ENCODE results near the gene ANKH. TPM values are rescaled to one million over a fixed set of nuclear protein-coding genes. Genes with fewer than 3 reads are reported as not detected.
"Not testable (repeated sequence)": the region's sequence is repeated elsewhere in the genome, so short reads cannot be mapped to it uniquely, and the experiment has no call there.

Gene ANKH
- total RNA-seq, 1 donor from 2014 or later = 30.9 TPM

GRCh38 chr5:14838396-14839319, 32.9 kb downstream of the ANKH start:
- intact Hi-C loops (cut with DNase I) = no loop called here
- Histone ChIP-seq H3K9me3 (no peaks in the 10 kb centered on the region), H3K4me1 (no peaks in the 10 kb centered on the region), H3K27ac (no peak overlapping the region), H3K4me3 (no peak overlapping the region), H3K36me3 (no peaks in the 10 kb centered on the region), H3K27me3 (no peaks in the 10 kb centered on the region)
- DNase-seq (ENCODE audit: extremely low spot score in 2 of 2) = no peak
- TF ChIP-seq POLR2AphosphoS5 (IDR thresholded peaks at IDR 0.05; ENCODE audit: insufficient read depth in 1 of 2, low read depth in 1 of 2) (no peak), POLR2A (IDR thresholded peaks at IDR 0.05) (no peak)
- TF ChIP-seq, protein P1, sequence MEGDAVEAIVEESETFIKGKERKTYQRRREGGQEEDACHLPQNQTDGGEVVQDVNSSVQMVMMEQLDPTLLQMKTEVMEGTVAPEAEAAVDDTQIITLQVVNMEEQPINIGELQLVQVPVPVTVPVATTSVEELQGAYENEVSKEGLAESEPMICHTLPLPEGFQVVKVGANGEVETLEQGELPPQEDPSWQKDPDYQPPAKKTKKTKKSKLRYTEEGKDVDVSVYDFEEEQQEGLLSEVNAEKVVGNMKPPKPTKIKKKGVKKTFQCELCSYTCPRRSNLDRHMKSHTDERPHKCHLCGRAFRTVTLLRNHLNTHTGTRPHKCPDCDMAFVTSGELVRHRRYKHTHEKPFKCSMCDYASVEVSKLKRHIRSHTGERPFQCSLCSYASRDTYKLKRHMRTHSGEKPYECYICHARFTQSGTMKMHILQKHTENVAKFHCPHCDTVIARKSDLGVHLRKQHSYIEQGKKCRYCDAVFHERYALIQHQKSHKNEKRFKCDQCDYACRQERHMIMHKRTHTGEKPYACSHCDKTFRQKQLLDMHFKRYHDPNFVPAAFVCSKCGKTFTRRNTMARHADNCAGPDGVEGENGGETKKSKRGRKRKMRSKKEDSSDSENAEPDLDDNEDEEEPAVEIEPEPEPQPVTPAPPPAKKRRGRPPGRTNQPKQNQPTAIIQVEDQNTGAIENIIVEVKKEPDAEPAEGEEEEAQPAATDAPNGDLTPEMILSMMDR (IDR thresholded peaks at IDR 0.05) = no peak

DNA sequence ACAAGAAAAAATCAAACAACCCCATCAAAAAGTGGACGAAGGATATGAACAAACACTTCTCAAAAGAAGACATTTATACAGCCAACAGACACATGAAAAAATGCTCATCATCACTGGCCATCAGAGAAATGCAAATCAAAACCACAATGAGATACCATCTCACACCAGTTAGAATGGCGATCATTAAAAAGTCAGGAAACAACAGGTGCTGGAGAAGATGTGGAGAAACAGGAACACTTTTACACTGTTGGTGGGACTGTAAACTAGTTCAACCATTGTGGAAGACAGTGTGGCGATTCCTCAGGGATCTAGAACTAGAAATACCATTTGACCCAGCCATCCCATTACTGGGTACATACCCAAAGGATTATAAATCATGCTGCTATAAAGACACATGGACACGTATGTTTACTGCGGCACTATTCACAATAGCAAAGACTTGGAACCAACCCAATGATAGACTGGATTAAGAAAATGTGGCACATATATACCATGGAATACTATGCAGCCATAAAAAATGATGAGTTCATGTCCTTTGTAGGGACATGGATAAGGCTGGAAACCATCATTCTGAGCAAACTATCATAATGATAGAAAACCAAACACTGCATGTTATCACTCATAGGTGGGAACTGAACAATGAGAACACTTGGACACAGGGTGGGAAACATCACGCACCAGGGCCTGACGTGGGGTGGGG, 34.0 kb downstream of the ANKH start:
- intact Hi-C loops (cut with DNase I) = not testable (repeated sequence)

GRCh38 chr5:14834584-14835550, 36.7 kb downstream of the ANKH start:
- TF ChIP-seq, protein P1 (IDR thresholded peaks at IDR 0.05) = no peak
- TF ChIP-seq POLR2A (IDR thresholded peaks at IDR 0.05) (no peak), POLR2AphosphoS5 (IDR thresholded peaks at IDR 0.05; ENCODE audit: insufficient read depth in 1 of 2, low read depth in 1 of 2) (no peak)
- no peak overlapping the region for H3K4me3 ChIP-seq

More for the DNA sequence above, 34.0 kb downstream of the ANKH start:
- H3K36me3 ChIP-seq; H3K4me3 ChIP-seq; H3K27me3 ChIP-seq; H3K9me3 ChIP-seq; H3K27ac ChIP-seq; H3K4me1 ChIP-seq; DNase-seq (ENCODE audit: extremely low spot score in 2 of 2): not testable (repeated sequence)

DNA sequence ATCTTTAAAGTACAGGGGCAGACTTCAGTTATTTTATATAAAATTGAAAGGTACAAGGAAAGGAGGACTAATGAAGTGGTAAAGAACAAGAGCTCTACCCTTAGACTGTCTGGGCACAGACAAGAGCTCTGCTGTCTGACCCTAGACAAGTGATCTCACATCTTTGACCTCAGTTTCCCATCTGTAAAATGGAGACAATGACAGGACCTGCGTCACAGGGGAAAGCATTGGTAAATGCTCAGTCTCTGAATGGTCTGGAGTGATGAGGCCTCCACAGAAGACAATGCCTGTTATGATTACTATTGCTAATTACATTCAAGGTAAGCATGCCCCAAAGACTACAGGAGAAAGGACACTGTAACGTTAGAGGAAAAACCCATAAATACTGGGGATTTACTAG, 37.5 kb downstream of the ANKH start:
- Histone ChIP-seq H3K9me3 (no peaks in the 10 kb centered on the region), H3K27me3 (no peaks in the 10 kb centered on the region), H3K4me1 (peaks cover 11% of the 10 kb centered on the region), H3K27ac (no peak overlapping the region), H3K4me3 (no peak overlapping the region), H3K36me3 (no peaks in the 10 kb centered on the region)
- intact Hi-C loops (cut with DNase I) = no loop called here
- TF ChIP-seq, protein P1 (IDR thresholded peaks at IDR 0.05) = no peak
- no peak for TF ChIP-seq POLR2A (IDR thresholded peaks at IDR 0.05)
- no peak for DNase-seq (ENCODE audit: extremely low spot score in 2 of 2)

More at GRCh38 chr5:14834584-14835550, 36.7 kb downstream of the ANKH start:
- Histone ChIP-seq H3K9me3 (no peaks in the 10 kb centered on the region), H3K36me3 (no peaks in the 10 kb centered on the region), H3K27me3 (no peaks in the 10 kb centered on the region), H3K27ac (no peak overlapping the region), H3K4me1 (peaks cover 11% of the 10 kb centered on the region)
- intact Hi-C loops (cut with DNase I) = no loop called here
- DNase-seq (ENCODE audit: extremely low spot score in 2 of 2) = no peak

GRCh38 chr5:14831006-14831338, 40.6 kb downstream of the ANKH start:
- Histone ChIP-seq H3K36me3 (no peaks in the 10 kb centered on the region), H3K4me1 (peaks cover 11% of the 10 kb centered on the region), H3K27me3 (no peaks in the 10 kb centered on the region), H3K4me3 (no peak overlapping the region), H3K27ac (no peak overlapping the region), H3K9me3 (no peaks in the 10 kb centered on the region)
- no peak for DNase-seq (ENCODE audit: extremely low spot score in 2 of 2)
- intact Hi-C loops (cut with DNase I) = no loop called here
- no peak for TF ChIP-seq POLR2A (IDR thresholded peaks at IDR 0.05)
- no peak for TF ChIP-seq POLR2AphosphoS5 (IDR thresholded peaks at IDR 0.05; ENCODE audit: insufficient read depth in 1 of 2, low read depth in 1 of 2)
- TF ChIP-seq, protein P1 (IDR thresholded peaks at IDR 0.05) = no peak
